ENCODE data around the gene TRABD2B. TPM values are rescaled to one million over a fixed set of nuclear protein-coding genes. Genes with fewer than 3 reads are reported as not detected.

TRABD2B gene
- total RNA-seq, 4 donors from 2014 or later = 0.05 to 0.15 (median 0.12) TPM

DNA sequence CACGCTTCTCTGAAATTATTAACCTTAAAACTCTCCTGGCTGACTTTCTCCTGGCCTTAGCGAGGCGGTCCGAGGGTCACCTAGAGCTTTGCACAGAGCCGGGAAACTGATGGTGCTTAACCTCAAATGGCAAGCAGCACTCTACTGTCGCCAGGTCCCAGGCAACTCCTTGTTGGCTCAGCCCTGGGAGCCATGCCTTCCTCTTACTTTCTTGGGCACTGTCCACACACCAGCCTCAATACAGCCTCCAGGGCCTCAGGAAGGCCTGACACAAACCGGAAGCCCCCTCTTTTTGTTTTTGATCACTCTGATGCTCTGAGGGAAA lies 3.8 kb downstream of the TRABD2B start:
- Histone ChIP-seq H3K36me3 (no peaks in the 10 kb centered on the region), H3K4me3 (no peak overlapping the region), H3K27me3 (peaks cover 12 to 22% (median 19%) of the 10 kb centered on the region in 3 donors), H3K9me3 (no peaks in the 10 kb centered on the region), H3K27ac (peak overlapping the region in 3 of 4 donors; percentile 7 to 33 (median 17)), H3K4me1 (peaks cover 3 to 8% of the 10 kb centered on the region in 2 donors)
- DNase-seq (no peak), ATAC-seq (no peak)
- no peak for TF ChIP-seq POLR2A (IDR thresholded peaks at IDR 0.05)
- TF ChIP-seq, protein P1, sequence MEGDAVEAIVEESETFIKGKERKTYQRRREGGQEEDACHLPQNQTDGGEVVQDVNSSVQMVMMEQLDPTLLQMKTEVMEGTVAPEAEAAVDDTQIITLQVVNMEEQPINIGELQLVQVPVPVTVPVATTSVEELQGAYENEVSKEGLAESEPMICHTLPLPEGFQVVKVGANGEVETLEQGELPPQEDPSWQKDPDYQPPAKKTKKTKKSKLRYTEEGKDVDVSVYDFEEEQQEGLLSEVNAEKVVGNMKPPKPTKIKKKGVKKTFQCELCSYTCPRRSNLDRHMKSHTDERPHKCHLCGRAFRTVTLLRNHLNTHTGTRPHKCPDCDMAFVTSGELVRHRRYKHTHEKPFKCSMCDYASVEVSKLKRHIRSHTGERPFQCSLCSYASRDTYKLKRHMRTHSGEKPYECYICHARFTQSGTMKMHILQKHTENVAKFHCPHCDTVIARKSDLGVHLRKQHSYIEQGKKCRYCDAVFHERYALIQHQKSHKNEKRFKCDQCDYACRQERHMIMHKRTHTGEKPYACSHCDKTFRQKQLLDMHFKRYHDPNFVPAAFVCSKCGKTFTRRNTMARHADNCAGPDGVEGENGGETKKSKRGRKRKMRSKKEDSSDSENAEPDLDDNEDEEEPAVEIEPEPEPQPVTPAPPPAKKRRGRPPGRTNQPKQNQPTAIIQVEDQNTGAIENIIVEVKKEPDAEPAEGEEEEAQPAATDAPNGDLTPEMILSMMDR (IDR thresholded peaks at IDR 0.05 in 4 of 5, conservative IDR thresholded peaks at IDR 0.05 in 1 of 5) = no peak
- intact Hi-C loops (cut with DNase I; ENCODE audit: low total_unique reads) = no loop called here
- in situ Hi-C loops (cut with MboI; ENCODE audit: low sequenced_read_pairs in 4 of 4) = loop anchor here in 2 of 4 donors (10.0 to 25.0 kb wide), 2 partner anchors 71 to 206 kb away; no protein-coding TSS in a partner anchor

DNA sequence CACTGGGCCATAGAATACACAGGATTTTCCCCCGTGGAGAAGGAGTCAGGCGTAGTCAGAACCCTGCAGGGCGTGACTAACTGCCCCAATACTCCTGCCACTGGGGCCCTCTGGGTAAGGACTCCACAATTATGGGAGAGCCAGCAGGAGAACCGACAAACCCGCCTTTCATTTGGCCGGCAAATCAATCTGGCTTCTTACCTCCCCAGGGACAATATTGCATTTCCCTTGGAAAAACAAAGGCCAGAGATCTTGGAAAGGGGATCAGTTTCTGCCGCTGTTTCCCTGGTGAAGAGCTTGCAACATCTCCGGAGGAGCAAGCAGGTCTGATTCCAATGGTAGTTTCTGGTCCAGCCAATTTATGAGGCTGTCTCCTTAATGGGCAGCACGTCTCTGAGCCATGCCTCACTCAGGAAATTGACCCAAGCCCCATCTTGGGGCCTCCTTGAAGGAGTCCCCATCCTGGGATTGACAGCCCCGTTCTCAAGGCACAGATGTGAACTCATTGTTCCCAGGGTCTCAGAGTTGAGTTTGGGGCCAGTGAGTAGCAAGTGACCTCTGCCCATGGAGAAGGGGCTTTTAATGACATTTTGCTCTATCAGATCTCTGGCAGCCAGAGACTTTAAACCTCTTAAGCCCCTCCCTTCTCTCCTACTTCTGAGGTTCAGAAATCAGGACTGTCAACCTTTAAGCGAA lies 4.3 kb downstream of the TRABD2B start:
- DNase-seq (peak; percentile 23 to 58), ATAC-seq (peak; percentile 31 to 70)
- peak overlapping the region in 1 of 4 donors; percentile 10 for H3K4me3 ChIP-seq
- peak overlapping the region in 3 of 4 donors; percentile 7 to 33 (median 33) for H3K27ac ChIP-seq
- H3K9me3 ChIP-seq = no peaks in the 10 kb centered on the region
- H3K4me1 ChIP-seq = peaks cover 2 to 8% of the 10 kb centered on the region in 2 donors
- peaks cover 12 to 17% (median 16%) of the 10 kb centered on the region in 3 donors for H3K27me3 ChIP-seq
- intact Hi-C loops (cut with DNase I; ENCODE audit: low total_unique reads) (no loop called here), in situ Hi-C loops (cut with MboI; ENCODE audit: low sequenced_read_pairs in 4 of 4) (loop anchor here in 2 of 4 donors (10.0 to 25.0 kb wide), 2 partner anchors 72 to 206 kb away; no protein-coding TSS in a partner anchor)
- TF ChIP-seq, protein P1 (IDR thresholded peaks at IDR 0.05 in 4 of 5, conservative IDR thresholded peaks at IDR 0.05 in 1 of 5) = no peak
- no peak for TF ChIP-seq POLR2A (IDR thresholded peaks at IDR 0.05)
- H3K36me3 ChIP-seq = no peaks in the 10 kb centered on the region

DNA sequence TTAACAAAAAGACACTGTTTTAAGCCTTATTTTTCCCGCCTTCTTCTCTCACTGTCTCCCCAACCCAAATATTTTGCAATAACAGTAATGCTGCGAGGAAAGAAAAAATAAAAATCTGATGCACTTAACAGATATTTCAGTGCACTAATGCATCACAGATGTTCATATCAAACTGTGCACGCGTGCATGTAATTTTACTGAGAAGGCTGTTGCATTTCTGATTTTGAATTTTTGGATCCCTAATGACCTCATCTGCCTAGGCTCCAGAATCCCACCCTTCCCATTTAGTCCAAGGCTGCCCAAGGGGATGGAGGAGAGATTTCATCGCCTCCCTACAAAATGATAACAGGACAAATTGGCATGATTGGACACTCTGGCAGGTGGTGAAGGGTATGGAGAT lies 5.5 kb downstream of the TRABD2B start:
- H3K4me3 ChIP-seq = no peak overlapping the region
- no peaks in the 10 kb centered on the region for H3K9me3 ChIP-seq
- H3K36me3 ChIP-seq = no peaks in the 10 kb centered on the region
- intact Hi-C loops (cut with DNase I; ENCODE audit: low total_unique reads) (no loop called here), in situ Hi-C loops (cut with MboI; ENCODE audit: low sequenced_read_pairs in 4 of 4) (loop anchor here in 2 of 4 donors (10.0 to 25.0 kb wide), 2 partner anchors 73 to 204 kb away; no protein-coding TSS in a partner anchor)
- peaks cover 11 to 16% (median 12%) of the 10 kb centered on the region in 3 donors for H3K27me3 ChIP-seq
- TF ChIP-seq POLR2A (IDR thresholded peaks at IDR 0.05) = no peak
- TF ChIP-seq, protein P1 (IDR thresholded peaks at IDR 0.05 in 4 of 5, conservative IDR thresholded peaks at IDR 0.05 in 1 of 5) = no peak
- H3K27ac ChIP-seq = no peak overlapping the region
- DNase-seq = no peak
- peaks cover 0 to 6% of the 10 kb centered on the region in 2 donors for H3K4me1 ChIP-seq
- ATAC-seq = no peak

DNA sequence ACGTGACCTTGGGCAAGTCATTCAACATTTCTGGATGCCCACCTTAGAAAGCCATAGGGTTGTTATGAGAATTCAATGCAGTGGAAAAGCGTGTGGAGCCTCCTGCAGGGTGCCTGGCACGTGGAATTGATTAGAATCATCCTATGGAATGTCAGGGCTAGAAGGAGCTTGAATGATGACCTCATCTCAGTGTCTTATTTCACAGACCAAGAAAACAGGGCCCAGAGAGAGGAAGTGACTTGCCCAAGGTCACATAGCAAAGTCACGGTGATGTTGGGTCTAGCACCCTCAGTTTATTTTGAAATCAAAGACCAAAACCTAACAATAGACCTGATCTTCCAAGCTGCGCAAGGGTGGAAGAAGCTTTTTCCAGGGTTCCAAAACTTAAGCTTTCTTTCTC lies 6.0 kb downstream of the TRABD2B start:
- intact Hi-C loops (cut with DNase I; ENCODE audit: low total_unique reads) = no loop called here
- no peak for TF ChIP-seq POLR2A (IDR thresholded peaks at IDR 0.05)
- TF ChIP-seq, protein P1 (IDR thresholded peaks at IDR 0.05 in 4 of 5, conservative IDR thresholded peaks at IDR 0.05 in 1 of 5) = no peak
- Histone ChIP-seq H3K36me3 (no peaks in the 10 kb centered on the region), H3K27ac (no peak overlapping the region), H3K4me1 (peaks cover 3 to 6% of the 10 kb centered on the region in 2 donors), H3K27me3 (peaks cover 7 to 16% (median 8%) of the 10 kb centered on the region in 3 donors), H3K4me3 (no peak overlapping the region), H3K9me3 (no peaks in the 10 kb centered on the region)
- DNase-seq (no peak), ATAC-seq (no peak)
- in situ Hi-C loops (cut with MboI; ENCODE audit: low sequenced_read_pairs in 4 of 4) = loop anchor here in 2 of 4 donors (10.0 to 25.0 kb wide), 2 partner anchors 74 to 204 kb away; no protein-coding TSS in a partner anchor
